Measurements from ENCODE around the gene SIAH3. TPM values are rescaled to one million over a fixed set of nuclear protein-coding genes. Genes with fewer than 3 reads are reported as not detected.

Gene SIAH3
- polyA plus RNA-seq, 4 donors, result 0.81 to 0.97 (median 0.91) TPM

- DNase-seq (ENCODE audit: low read depth in 4 of 4, low spot score in 2 of 4), result no peak
Observed at GRCh38 chr13:45748941-45749759, 102.4 kb downstream of the SIAH3 start.

- no peak for DNase-seq (ENCODE audit: low read depth in 4 of 4, low spot score in 2 of 4)
Observed at GRCh38 chr13:45747071-45747470, 104.5 kb downstream of the SIAH3 start.

GRCh38 chr13:45744979-45745378, 106.6 kb downstream of the SIAH3 start:
- DNase-seq (ENCODE audit: low read depth in 4 of 4, low spot score in 2 of 4), result no peak

- DNase-seq (ENCODE audit: low read depth in 4 of 4, low spot score in 2 of 4), result no peak
Observed at GRCh38 chr13:45742985-45743384, 108.6 kb downstream of the SIAH3 start.

- DNase-seq (ENCODE audit: low read depth in 4 of 4, low spot score in 2 of 4), result no peak
Observed at GRCh38 chr13:45737571-45738017, 114.0 kb downstream of the SIAH3 start.

- no peak for DNase-seq (ENCODE audit: low read depth in 4 of 4, low spot score in 2 of 4)
Observed at GRCh38 chr13:45733361-45733760, 118.2 kb downstream of the SIAH3 start.

- no peak for DNase-seq (ENCODE audit: low read depth in 4 of 4, low spot score in 2 of 4)
Observed at GRCh38 chr13:45732916-45733315, 118.6 kb downstream of the SIAH3 start.

- no peak for DNase-seq (ENCODE audit: low read depth in 4 of 4, low spot score in 2 of 4)
Observed at GRCh38 chr13:45731455-45731854, 120.1 kb downstream of the SIAH3 start.

- DNase-seq (ENCODE audit: low read depth in 4 of 4, low spot score in 2 of 4), result no peak
Observed at GRCh38 chr13:45728759-45729158, 122.8 kb downstream of the SIAH3 start.

Other genes with a start within 250 kb of the SIAH3 start
- gene ERICH6B, start 236.0 kb downstream of the SIAH3 start, polyA plus RNA-seq (ENCODE audit: insufficient read length in 4 of 4), result 1 to 10 TPM in 2 of 4 donors, under 1 TPM in 2; 0.88 to 4.2 (median 2.1) TPM
- 1 to 10 TPM in 1 of 4 donors, under 1 TPM in 3; 0.65 to 1.5 (median 0.89) TPM for gene CBY2, start 149.4 kb downstream of the SIAH3 start, polyA plus RNA-seq (ENCODE audit: insufficient read length in 4 of 4)
- gene ZC3H13, start 201.0 kb upstream of the SIAH3 start, polyA plus RNA-seq (ENCODE audit: insufficient read length in 4 of 4), result 10 to 100 TPM; 54.1 to 73.6 (median 69.9) TPM

Measured in left renal cortex interstitium (tissue), 4 donors.